K562 (cell line): Measurements from ENCODE around the gene DCTN1. TPM values are rescaled to one million over a fixed set of nuclear protein-coding genes. Genes with fewer than 3 reads are reported as not detected.
A peak's percentile ranks its signal among the peaks of the same experiment; 100 is the strongest.

Source experiments
- ATAC-seq: fragments of 200-7000 bp; cut with Tn5 transposase; 3 replicates; pipeline ENCODE4 v1.9.1; 2020; ENCODE audit warnings: moderate library complexity
- BruUV-seq: library from RNA; stranded (reverse); fragments of 400-500 nt; replicated peaks from 2 replicates; lab custom pipeline; 2021; lab: Mats Ljungman, UMichigan
- CTCF ChIA-PET: fragments of 300-600 bp; formaldehyde crosslinking; extraction: SDS; loops from one replicate; lab custom pipeline; 2021; ENCODE audit warnings: low intra/inter-chr PET ratio; lab: Yijun Ruan, JAX
- POLR2A ChIA-PET: fragments of 300-600, 350-650 bp; sonication (Branson Sonifier 250); formaldehyde crosslinking; extraction: SDS; loops from one replicate; lab custom pipeline; 2021; ENCODE audit warnings: antibody characterized with exemption, inconsistent platforms; lab: Yijun Ruan, JAX
- DNase-seq, 4 experiments: peaks; one replicate each; pipeline versions ENCODE4 v3.0.0 to v3.0.0-alpha.2; 2011 to 2018; ENCODE audit warnings: low spot score in 3 of 4, mixed read lengths in 3 of 4; ENCODE audit errors: extremely low read depth in 1 of 4
- FAIRE-seq: peaks from 2 replicates; lab custom pipeline; 2011; peaks lifted over from hg19 to GRCh38; lab: Jason Lieb, UNC
- H2AFZ ChIP-seq: 2 replicates; pipeline ENCODE4 v1.6.0; 2011; ENCODE audit warnings: low read depth, low read length, control low read depth, inconsistent platforms
- H3K27ac ChIP-seq: fragments of 200-600 bp; 3 replicates; pipeline ENCODE4 v1.8.0; 2011; ENCODE audit warnings: low read depth, mild to moderate bottlenecking, control low read depth, inconsistent platforms, low read length, moderate library complexity, mixed read lengths; ENCODE audit errors: extremely low read depth
- H3K27me3 ChIP-seq, 2 experiments: fragments of 300-600 bp in 1 of 2; 2 replicates in 1 of 2; 3 replicates in 1 of 2; pipeline versions ENCODE4 v1.6.0 to v1.8.0; 2011; ENCODE audit warnings: inconsistent platforms in 2 of 2, low read length in 2 of 2, mild to moderate bottlenecking in 1 of 2, mixed read lengths in 1 of 2, moderate library complexity in 1 of 2; ENCODE audit not compliant: control insufficient read depth in 2 of 2, insufficient read depth in 2 of 2
- H3K36me3 ChIP-seq: fragments of 300-600 bp; 3 replicates; pipeline ENCODE4 v1.8.0; 2011; ENCODE audit warnings: mild to moderate bottlenecking, low read length, inconsistent platforms; ENCODE audit not compliant: control insufficient read depth, insufficient read depth
- H3K4me1 ChIP-seq, 2 experiments: fragments of 200-600 bp in 1 of 2; replicated peaks in 1 of 2; 2 replicates in 1 of 2; 3 replicates in 1 of 2; pipeline versions ENCODE4 v1.5.1 to v1.8.0; 2011; ENCODE audit warnings: inconsistent platforms in 2 of 2, low read length in 2 of 2, mild to moderate bottlenecking in 1 of 2, mixed read lengths in 1 of 2, moderate library complexity in 1 of 2; ENCODE audit not compliant: control insufficient read depth in 2 of 2, insufficient read depth in 2 of 2
- H3K4me2 ChIP-seq: 2 replicates; pipeline ENCODE4 v1.6.1; 2011; ENCODE audit warnings: low read length, control low read depth, inconsistent platforms, mixed read lengths; ENCODE audit not compliant: insufficient read depth
- H3K4me3 ChIP-seq: fragments of 200-600 bp; sonication (generic), shearing (Covaris generic); 2 replicates; pipeline ENCODE4 v1.5.1; 2016; ENCODE audit warnings: control low read depth, inconsistent platforms
- H3K79me2 ChIP-seq: fragments of 200-600 bp; 3 replicates; pipeline ENCODE4 v1.8.0; 2011; ENCODE audit warnings: low read length, inconsistent platforms; ENCODE audit not compliant: control insufficient read depth, insufficient read depth
- H3K9ac ChIP-seq, 2 experiments: 2 replicates each; pipeline versions ENCODE4 v1.6.0 to v1.6.1; 2011; ENCODE audit warnings: low read depth in 2 of 2, low read length in 2 of 2, control low read depth in 1 of 2, inconsistent platforms in 1 of 2, mild to moderate bottlenecking in 1 of 2, mixed read lengths in 1 of 2; ENCODE audit not compliant: insufficient read depth in 1 of 2
- H3K9me1 ChIP-seq: one replicate; pipeline ENCODE4 v1.6.0; 2011; ENCODE audit warnings: inconsistent platforms, mild to moderate bottlenecking, low read length, moderate library complexity; ENCODE audit not compliant: control insufficient read depth, insufficient read depth
- H3K9me3 ChIP-seq: replicated peaks from 2 replicates; pipeline ENCODE4 v1.5.1; 2011; ENCODE audit warnings: low read depth, low read length, inconsistent platforms; ENCODE audit not compliant: control insufficient read depth, insufficient read depth
- H4K20me1 ChIP-seq: replicated peaks from 2 replicates; pipeline ENCODE4 v1.6.1; 2011; ENCODE audit warnings: low read length, inconsistent platforms, mixed read lengths; ENCODE audit not compliant: control insufficient read depth, insufficient read depth
- ARID3B ChIP-seq: fragments of 250-450 bp; sonication (Bioruptor Pico); IDR thresholded peaks from 2 replicates; pipeline ENCODE4 v1.4.0; 2020; ENCODE audit warnings: borderline replicate concordance
- CEBPB ChIP-seq: fragments of 450-650 bp; IDR thresholded peaks from 2 replicates; pipeline ENCODE4 v1.6.1; 2016; ENCODE audit warnings: missing genetic modification characterization, missing compliant biosample characterization
- CEBPG ChIP-seq, 3 experiments: fragments of 200-800 bp in 1 of 3; sonication (Bioruptor generic) in 1 of 3; sonication (generic) in 1 of 3; formaldehyde crosslinking in 1 of 3; IDR thresholded peaks in 2 of 3; conservative IDR thresholded peaks in 1 of 3; 2 replicates each; pipeline versions ENCODE4 v1.6.1 to v1.8.0; 2016 to 2022; ENCODE audit warnings: missing compliant biosample characterization in 2 of 3, missing genetic modification characterization in 2 of 3, mild to moderate bottlenecking in 1 of 3, missing genetic modification reagents in 1 of 3
- HEY1 ChIP-seq: fragments of 250-450 bp; sonication (Bioruptor Pico); IDR thresholded peaks from 2 replicates; pipeline ENCODE4 v1.5.0; 2020; ENCODE audit warnings: mild to moderate bottlenecking, moderate library complexity, borderline replicate concordance
- MTF1 ChIP-seq: fragments of 250-450 bp; sonication (Bioruptor Pico); IDR thresholded peaks from 2 replicates; pipeline ENCODE4 v1.9.0; 2021; ENCODE audit warnings: moderate library complexity, mild to moderate bottlenecking, inconsistent platforms, borderline replicate concordance
- STAT6 ChIP-seq: sonication (generic); formaldehyde crosslinking; IDR thresholded peaks from 2 replicates; pipeline ENCODE4 v1.8.1; 2023; ENCODE audit warnings: mild to moderate bottlenecking, missing genetic modification reagents
- YBX1 ChIP-seq: fragments of 450-650 bp; IDR thresholded peaks from 2 replicates; pipeline ENCODE4 v1.7.1; 2016; ENCODE audit warnings: mild to moderate bottlenecking
- WGBS: fragments of 100-300 bp; shearing (Covaris generic); methylation state at CpG from one replicate; pipeline ENCODE4 v1.1.6; 2016; ENCODE audit warnings: low coverage, mixed read lengths; ENCODE audit not compliant: insufficient coverage; ENCODE audit errors: missing lambda C conversion rate; 5-methylcytosine and 5-hydroxymethylcytosine counted together
- in situ Hi-C: fragments of 300-500 bp; cut with MboI; formaldehyde crosslinking; loops from 4 replicates; pipeline ENCODE4 v1.15.0; 2018; ENCODE audit warnings: inconsistent platforms, mixed read lengths
- intact Hi-C: fragments of 100-400 bp; cut with micrococcal nuclease; formaldehyde crosslinking; loops from 2 replicates; pipeline ENCODE4 v1.14.2; 2022
- polyA plus RNA-seq, 8 experiments: library from polyadenylated mRNA; depleted of rRNA in 4 of 8; stranded (reverse) in 5 of 8; unstranded in 3 of 8; fragments of >200 nt; fragmentation: Nextera tagmentation in 2 of 8; fragmentation: Illumina TruSeq in 1 of 8; extraction: Ambion mirVana in 2 of 8; extraction: Trizol in 1 of 8; gene quantifications; 2 replicates each; pipeline versions ENCODE4 v1.2.1 to v1.2.3, GENCODE V29; 2011 to 2014; ENCODE audit warnings: inconsistent platforms in 1 of 8, missing spikeins in 1 of 8
- total RNA-seq, 7 experiments: library from RNA; depleted of rRNA in 6 of 7; stranded (reverse); fragments of >200 nt in 6 of 7; fragmentation: Illumina TruSeq in 2 of 7; extraction: Trizol in 2 of 7; gene quantifications; 2 replicates each; pipeline versions ENCODE4 v1.2.1 to v1.2.3, GENCODE V29; 2011 to 2021; ENCODE audit warnings: low replicate concordance in 1 of 7

DCTN1 gene
- total and polyA plus RNA-seq, 9 of the 15 experiments (the other 6 are each of a cell fraction or from before 2014, with no cell fraction given), result 23.9 to 71.7 (median 45.0) TPM

GRCh38 chr2:74393525-74393924, 13.4 kb upstream of the DCTN1 start:
- FAIRE-seq, result no peak
- H3K9me3 ChIP-seq, result no peaks in the 10 kb centered on the region
- no peak overlapping the region for H3K4me2 ChIP-seq
- peaks cover 26% of the 10 kb centered on the region for H3K79me2 ChIP-seq
- DNase-seq, result no peak
- POLR2A ChIA-PET, result no interaction called here
- no TSS peak for BruUV-seq
- H4K20me1 ChIP-seq, result no peaks in the 10 kb centered on the region
- H3K27ac ChIP-seq, result no peak overlapping the region
- in situ Hi-C loops (no loop called here), intact Hi-C loops (loop anchor here (5.0 to 10.0 kb wide), 3 partner anchors 126 to 569 kb away; partner anchors contain the start of gene STAMBP)
- ATAC-seq, result no peak
- no peaks in the 10 kb centered on the region for H3K9me1 ChIP-seq
- H3K36me3 ChIP-seq, result no peaks in the 10 kb centered on the region
- no peak overlapping the region for H2AFZ ChIP-seq
- H3K27me3 ChIP-seq, result no peaks in the 10 kb centered on the region
- H3K9ac ChIP-seq, result no peak overlapping the region
- WGBS, result 86% methylated on average over 1 of the region's 1 CpG
- TF ChIP-seq STAT6 (CRISPR knock-in tag), result no peak
- no peak for TF ChIP-seq YBX1
- no peak for TF ChIP-seq ARID3B (CRISPR knock-in tag)
- TF ChIP-seq CEBPG (CRISPR knock-in tag; IDR thresholded peaks at IDR 0.05), result no peak
- 0 out of 4 replicates have a peak, but pooled peaks have one; percentile 19 to 42 for TF ChIP-seq CEBPG (tag; conservative IDR thresholded peaks at IDR 0.05 in 1 of 2, IDR thresholded peaks at IDR 0.05 in 1 of 2)
- TF ChIP-seq MTF1, result no peak
- peak; percentile 71 for TF ChIP-seq CEBPB (tag)
- TF ChIP-seq HEY1 (CRISPR knock-in tag), result no peak
- TF ChIP-seq, all 486 proteins: peak for 2
- CTCF ChIA-PET, result no interaction called here
- Histone ChIP-seq H3K4me1 (peaks cover 3 to 10% of the 10 kb centered on the region in 2 experiments; a peak in 3 of 5 replicates), H3K4me3 (no peak overlapping the region)
